Keratinocyte (primary cell): ENCODE results near the gene PTPN20. TPM values are rescaled to one million over a fixed set of nuclear protein-coding genes. Genes with fewer than 3 reads are reported as not detected.

Experiments
- DNase-seq: peaks from one replicate; pipeline ENCODE4 v3.0.0-alpha.2; 2011; ENCODE audit warnings: low read depth, missing footprints, low spot score
- FAIRE-seq: peaks from 2 replicates; lab custom pipeline; 2011; peaks lifted over from hg19 to GRCh38; lab: Jason Lieb, UNC
- H2AFZ ChIP-seq: 2 replicates; pipeline ENCODE4 v1.6.0; 2012; ENCODE audit warnings: low read length, control low read depth, inconsistent platforms; ENCODE audit not compliant: control insufficient read depth
- H3K27ac ChIP-seq: 2 replicates; pipeline ENCODE4 v1.5.1; 2011; ENCODE audit warnings: low read length; ENCODE audit not compliant: control insufficient read depth, insufficient read depth
- H3K27me3 ChIP-seq: 3 replicates; pipeline ENCODE4 v1.6.0; 2011; ENCODE audit warnings: low read length; ENCODE audit not compliant: control insufficient read depth, insufficient read depth; ENCODE audit errors: extremely low read depth
- H3K36me3 ChIP-seq, 2 experiments: 2 replicates in 1 of 2; 3 replicates in 1 of 2; pipeline ENCODE4 v1.5.1; 2011; ENCODE audit warnings: low read length in 2 of 2, mild to moderate bottlenecking in 1 of 2; ENCODE audit not compliant: control insufficient read depth in 2 of 2, insufficient read depth in 2 of 2; ENCODE audit errors: extremely low read depth in 1 of 2
- H3K4me1 ChIP-seq: 3 replicates; pipeline ENCODE4 v1.5.1; 2011; ENCODE audit warnings: low read length; ENCODE audit not compliant: control insufficient read depth, insufficient read depth; ENCODE audit errors: extremely low read depth
- H3K4me2 ChIP-seq: 3 replicates; pipeline ENCODE4 v1.6.0; 2011; ENCODE audit warnings: low read depth, low read length; ENCODE audit not compliant: control insufficient read depth, insufficient read depth; ENCODE audit errors: extremely low read depth
- H3K4me3 ChIP-seq, 3 experiments: fragments of 200-600 bp in 1 of 3; sonication (generic) in 1 of 3; 2 replicates in 2 of 3; 3 replicates in 1 of 3; pipeline ENCODE4 v1.5.1; 2011 to 2016; ENCODE audit warnings: low read length in 3 of 3, mild to moderate bottlenecking in 3 of 3, control low read depth in 2 of 3, inconsistent platforms in 1 of 3, low read depth in 1 of 3, mixed read lengths in 1 of 3, mixed run types in 1 of 3, moderate library complexity in 1 of 3; ENCODE audit not compliant: control insufficient read depth in 2 of 3, insufficient read depth in 2 of 3; ENCODE audit errors: extremely low read depth in 1 of 3
- H3K79me2 ChIP-seq: 2 replicates; pipeline ENCODE4 v1.6.0; 2012; ENCODE audit warnings: low read length; ENCODE audit not compliant: control insufficient read depth, insufficient read depth
- H3K9ac ChIP-seq: 3 replicates; pipeline ENCODE4 v1.6.0; 2011; ENCODE audit warnings: low read length; ENCODE audit not compliant: control insufficient read depth, insufficient read depth; ENCODE audit errors: extremely low read depth
- H3K9me1 ChIP-seq: 3 replicates; pipeline ENCODE4 v1.6.0; 2011; ENCODE audit warnings: low read length; ENCODE audit not compliant: control insufficient read depth, insufficient read depth; ENCODE audit errors: extremely low read depth
- H3K9me3 ChIP-seq: 2 replicates; pipeline ENCODE4 v1.5.1; 2012; ENCODE audit warnings: low read depth, low read length; ENCODE audit not compliant: control insufficient read depth
- H4K20me1 ChIP-seq: 3 replicates; pipeline ENCODE4 v1.6.0; 2011; ENCODE audit warnings: low read length; ENCODE audit not compliant: control insufficient read depth, insufficient read depth; ENCODE audit errors: extremely low read depth
- CTCF ChIP-seq, 3 experiments: IDR thresholded peaks in 1 of 3; conservative IDR thresholded peaks in 1 of 3; optimal IDR thresholded peaks in 1 of 3; 2 replicates in 2 of 3; 3 replicates in 1 of 3; pipeline versions ENCODE3 to v1.5.1; 2011; ENCODE audit warnings: low read length in 3 of 3, mild to moderate bottlenecking in 3 of 3, moderate library complexity in 2 of 3, control low read depth in 1 of 3, inconsistent platforms in 1 of 3; ENCODE audit not compliant: insufficient read depth in 2 of 3; ENCODE audit errors: extremely low read depth in 1 of 3
- EZH2 ChIP-seq: IDR thresholded peaks from one replicate; pipeline ENCODE4 v1.6.1; 2012; ENCODE audit warnings: inconsistent platforms, mild to moderate bottlenecking, low read length, moderate library complexity
- dilution Hi-C: fragments of 300-500 bp; cut with MboI; formaldehyde crosslinking; loops from one replicate; pipeline ENCODE4 v1.7.0; 2020; ENCODE audit warnings: low sequenced_read_pairs; ENCODE audit not compliant: extremely low pct_ligation_motif_present
- polyA plus RNA-seq, 5 experiments: library from polyadenylated mRNA; depleted of rRNA in 3 of 5; stranded (reverse) in 3 of 5; stranded (forward) in 1 of 5; unstranded in 1 of 5; fragments of >200 nt; gene quantifications; 1 replicate in 1 of 5; 2 replicates in 3 of 5; 3 replicates in 1 of 5; pipeline versions ENCODE4 v1.2.1 to v1.2.3, GENCODE V29; 2011 to 2012; ENCODE audit warnings: missing spikeins in 2 of 5, low read depth in 1 of 5, low replicate concordance in 1 of 5

PTPN20 gene
- polyA plus RNA-seq, 1 donor (not counting 4 experiments of a cell fraction or from before 2014, with no cell fraction given): 7.3 TPM

DNA sequence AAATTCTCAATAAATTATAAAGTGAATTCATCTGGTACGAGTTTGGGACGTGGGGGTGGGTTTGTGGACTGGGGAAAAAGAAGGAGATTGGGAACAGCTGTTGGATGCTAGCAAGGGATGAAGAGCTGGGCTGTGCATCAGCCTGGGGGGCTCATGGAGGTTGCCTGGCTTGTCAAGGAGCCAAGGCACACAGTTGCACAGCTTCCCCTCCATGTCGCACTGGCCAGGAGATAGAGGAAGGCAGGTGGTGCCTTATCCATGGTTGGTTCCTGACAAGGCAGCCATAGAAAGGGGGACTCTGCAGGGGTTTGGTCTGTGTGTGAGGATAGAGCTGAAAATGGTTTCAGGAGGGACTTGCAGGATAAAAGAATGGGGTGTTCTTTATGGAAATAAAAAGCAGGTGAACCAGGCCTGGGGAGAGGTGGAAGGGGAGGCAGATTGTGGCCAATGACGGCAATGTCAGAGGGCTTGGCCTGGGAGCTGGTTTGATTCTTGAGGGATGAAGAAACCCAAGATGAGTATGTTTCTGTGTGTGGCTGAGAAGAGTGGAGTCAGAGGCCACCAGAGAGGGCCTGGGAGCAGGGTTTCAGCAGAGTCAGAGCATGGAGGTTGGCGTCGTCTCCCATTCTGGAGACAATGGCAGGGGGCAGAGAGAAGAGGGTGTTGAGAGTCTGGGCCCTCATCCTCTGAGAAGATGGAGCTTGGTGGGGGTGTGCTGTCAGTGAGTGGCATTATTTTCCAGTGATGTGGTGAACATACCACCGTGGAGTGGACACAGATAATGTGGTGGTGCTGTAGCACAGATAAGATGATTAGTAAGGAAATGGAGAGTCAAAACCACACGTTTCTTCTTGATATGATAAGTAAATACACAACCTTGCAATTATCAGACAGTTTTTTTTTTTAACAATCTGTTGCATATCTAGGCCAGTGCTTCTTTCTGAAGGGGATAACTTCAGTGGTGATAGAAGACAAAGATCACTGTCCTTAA, 108.2 kb downstream of the PTPN20 start:
- dilution Hi-C loops: no loop called here
- no peaks in the 10 kb centered on the region for H4K20me1 ChIP-seq
- no peaks in the 10 kb centered on the region for H3K4me1 ChIP-seq
- no peak overlapping the region for H3K27ac ChIP-seq
- FAIRE-seq (no peak), DNase-seq (no peak)
- no peaks in the 10 kb centered on the region for H3K36me3 ChIP-seq
- H3K9me1 ChIP-seq: no peaks in the 10 kb centered on the region
- no peaks in the 10 kb centered on the region for H3K9me3 ChIP-seq
- TF ChIP-seq EZH2: no peak
- no peak for TF ChIP-seq CTCF (optimal IDR thresholded peaks at IDR 0.05 in 1 of 3, IDR thresholded peaks at IDR 0.05 in 1 of 3, conservative IDR thresholded peaks at IDR 0.05 in 1 of 3; ENCODE audit: extremely low read depth in 1 of 3, insufficient read depth in 2 of 3, low read length in 3 of 3)
- H2AFZ ChIP-seq: no peak overlapping the region
- H3K9ac ChIP-seq: no peak overlapping the region
- H3K27me3 ChIP-seq: no peaks in the 10 kb centered on the region
- H3K4me3 ChIP-seq: no peak overlapping the region
- no peak overlapping the region for H3K4me2 ChIP-seq
- H3K79me2 ChIP-seq: no peaks in the 10 kb centered on the region

DNA sequence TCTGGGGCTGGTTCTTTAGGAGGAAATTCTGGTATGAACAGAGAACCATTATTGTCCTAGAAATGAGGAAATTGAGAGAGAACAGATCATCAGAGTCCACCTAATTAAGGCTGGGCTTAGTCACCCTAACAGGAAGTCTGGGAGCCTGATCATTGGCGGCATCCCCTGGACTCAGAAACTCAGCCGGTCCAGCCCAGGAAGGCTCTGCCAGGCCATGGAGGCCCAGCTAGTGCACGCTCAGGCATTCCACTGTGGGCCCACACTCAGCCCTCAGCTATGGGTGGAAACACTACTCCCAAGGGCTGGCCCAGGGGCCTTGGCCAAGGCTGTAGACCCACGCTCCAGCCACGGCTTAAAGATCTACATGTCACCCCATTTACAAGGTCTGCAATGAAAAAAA, 109.2 kb downstream of the PTPN20 start:
- H3K79me2 ChIP-seq: no peaks in the 10 kb centered on the region
- H3K36me3 ChIP-seq: no peaks in the 10 kb centered on the region
- no peaks in the 10 kb centered on the region for H3K9me1 ChIP-seq
- H2AFZ ChIP-seq: no peak overlapping the region
- FAIRE-seq (no peak), DNase-seq (no peak)
- no peak for TF ChIP-seq EZH2
- no peak for TF ChIP-seq CTCF (optimal IDR thresholded peaks at IDR 0.05 in 1 of 3, IDR thresholded peaks at IDR 0.05 in 1 of 3, conservative IDR thresholded peaks at IDR 0.05 in 1 of 3; ENCODE audit: extremely low read depth in 1 of 3, insufficient read depth in 2 of 3, low read length in 3 of 3)
- no peak overlapping the region for H3K9ac ChIP-seq
- no peaks in the 10 kb centered on the region for H3K4me1 ChIP-seq
- H3K27ac ChIP-seq: no peak overlapping the region
- H3K4me3 ChIP-seq: no peak overlapping the region
- no peaks in the 10 kb centered on the region for H4K20me1 ChIP-seq
- dilution Hi-C loops: no loop called here
- H3K9me3 ChIP-seq: no peaks in the 10 kb centered on the region
- no peaks in the 10 kb centered on the region for H3K27me3 ChIP-seq
- no peak overlapping the region for H3K4me2 ChIP-seq
